GM21786 (cell line): ENCODE data around the gene RP9.

Experiments
- ATAC-seq: cut with Tn5 transposase; IDR thresholded peaks from one replicate; pipeline ENCODE4 v1.9.1; 2021; ENCODE audit not compliant: unreplicated experiment

The RP9 gene, protein sequence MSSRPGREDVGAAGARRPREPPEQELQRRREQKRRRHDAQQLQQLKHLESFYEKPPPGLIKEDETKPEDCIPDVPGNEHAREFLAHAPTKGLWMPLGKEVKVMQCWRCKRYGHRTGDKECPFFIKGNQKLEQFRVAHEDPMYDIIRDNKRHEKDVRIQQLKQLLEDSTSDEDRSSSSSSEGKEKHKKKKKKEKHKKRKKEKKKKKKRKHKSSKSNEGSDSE

GRCh38 chr7:33109005-33109757, at the start of gene RP9:
Gene RP9, minus strand, starts transcription at chr7:33109404. Its CDS starts 32 bp downstream, at chr7:33109372.
- peak; percentile 73 for ATAC-seq

DNA sequence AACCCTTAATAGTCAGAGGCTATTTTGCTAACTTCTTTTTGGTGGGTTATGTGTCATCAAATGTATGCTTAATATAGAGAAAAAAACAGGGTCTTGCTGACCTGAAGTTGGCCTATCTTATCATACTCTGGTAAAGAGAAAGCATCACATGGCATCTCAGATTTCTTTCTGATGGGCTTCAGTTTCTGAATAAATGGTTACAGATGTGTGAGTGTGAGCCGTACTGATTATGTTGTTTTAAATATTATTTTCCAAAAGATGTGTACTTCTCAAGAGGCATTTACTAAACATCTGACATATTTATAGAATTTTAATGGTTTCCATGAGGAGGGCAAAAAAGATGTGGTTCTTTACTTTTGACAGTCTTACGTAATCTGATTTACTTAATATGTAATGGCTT, 48.6 kb upstream of the RP9 start:
- ATAC-seq: no peak

GRCh38 chr7:33157311-33157710, 48.1 kb upstream of the RP9 start:
- no peak for ATAC-seq

DNA sequence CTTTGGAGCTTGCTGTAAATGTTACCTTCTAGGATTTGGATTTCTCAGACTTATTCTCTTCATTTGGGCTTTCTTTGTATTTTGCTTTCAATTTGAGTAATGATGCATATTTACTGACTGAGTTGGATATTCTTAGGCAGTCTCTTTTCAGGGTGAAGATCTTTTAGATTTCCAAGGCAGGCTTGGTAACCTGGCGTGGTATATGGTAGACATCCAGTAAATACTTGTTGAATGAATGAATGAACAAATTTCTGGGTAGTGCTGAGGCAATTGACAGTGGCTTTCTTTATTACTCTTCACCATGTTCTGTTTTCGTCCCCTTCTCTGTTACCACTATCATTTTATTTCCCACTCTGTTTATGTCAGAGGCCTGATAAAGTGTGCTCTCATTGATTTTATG, 47.2 kb upstream of the RP9 start:
- no peak for ATAC-seq

- ATAC-seq: no peak
Observed at GRCh38 chr7:33155811-33156210, 46.6 kb upstream of the RP9 start.

DNA sequence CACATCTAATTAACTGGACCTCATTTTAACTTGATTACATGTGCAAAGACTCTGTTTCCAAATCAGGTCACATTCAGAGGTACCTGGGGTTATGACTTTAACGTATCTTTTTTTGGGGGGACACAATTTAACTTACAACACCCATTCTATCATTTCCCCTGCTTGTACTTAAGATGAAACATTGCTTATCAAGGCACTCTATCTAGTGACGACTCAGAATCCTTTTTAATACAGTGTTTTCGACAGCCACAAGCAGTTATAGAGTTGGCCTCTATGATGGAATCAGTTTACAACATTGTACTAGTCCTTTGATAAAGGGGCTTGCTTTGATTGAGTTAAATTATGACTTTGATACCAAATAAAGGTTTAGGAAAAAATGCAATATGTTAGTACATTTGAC, 42.9 kb upstream of the RP9 start:
- ATAC-seq: no peak

DNA sequence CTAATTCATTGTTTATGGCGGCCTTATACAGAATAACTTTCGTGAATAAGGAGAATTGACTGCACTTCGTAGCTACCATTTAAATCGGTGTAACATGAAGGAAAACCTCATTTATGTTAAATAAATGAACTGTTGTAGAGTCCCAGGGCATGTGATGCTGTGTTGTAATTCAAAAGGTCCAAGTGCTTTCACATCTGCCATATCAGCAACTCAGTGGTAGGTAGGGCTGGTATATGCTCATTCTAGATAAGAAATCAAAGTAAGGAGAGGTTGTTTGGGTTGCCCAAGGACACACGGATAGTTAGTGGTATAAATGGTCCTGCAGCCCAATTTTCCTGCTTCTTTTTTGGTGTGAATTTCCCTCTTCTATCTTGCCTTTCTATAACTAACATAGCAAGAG, 36.0 kb upstream of the RP9 start:
- no peak for ATAC-seq

DNA sequence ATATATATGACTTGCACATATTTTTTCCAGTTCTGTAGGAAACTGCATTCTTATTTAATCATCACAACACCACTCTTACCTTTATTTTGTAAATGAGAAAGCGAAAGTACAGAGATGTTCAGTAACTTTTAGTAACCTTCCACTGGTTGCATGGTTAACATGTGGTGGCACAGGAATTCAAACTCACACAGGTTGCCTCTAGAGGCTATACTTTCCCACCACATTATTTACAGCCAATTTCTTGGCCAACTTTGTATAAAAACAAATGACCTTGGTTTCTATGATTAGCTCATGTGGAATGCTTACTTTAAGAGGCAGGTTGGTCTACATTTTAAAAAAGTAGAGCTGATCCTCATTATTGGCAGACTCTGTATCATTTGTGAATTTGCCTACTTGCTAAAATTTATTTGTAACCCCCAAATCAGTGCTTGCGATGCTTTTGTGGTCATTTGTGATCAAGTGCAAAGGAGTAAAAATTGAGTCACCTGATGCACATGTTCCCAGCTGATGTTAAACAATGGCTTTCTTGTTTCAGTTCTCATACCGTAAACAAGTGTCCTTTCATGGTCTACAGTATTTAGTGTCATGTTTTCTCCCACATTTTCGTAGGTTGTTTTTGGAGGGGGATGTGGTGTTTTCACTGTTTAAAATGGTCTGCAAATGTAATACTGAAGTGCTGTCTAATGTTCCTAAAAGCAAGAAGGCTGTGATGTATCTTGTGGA, 35.0 kb upstream of the RP9 start:
- ATAC-seq: peak; percentile 71

GRCh38 chr7:33142585-33142984, 33.4 kb upstream of the RP9 start:
- no peak for ATAC-seq

- ATAC-seq: no peak
Observed at GRCh38 chr7:33137103-33137502, 27.9 kb upstream of the RP9 start.

- ATAC-seq: no peak
Observed at GRCh38 chr7:33130184-33130583, 21.0 kb upstream of the RP9 start.

- no peak for ATAC-seq
Observed at GRCh38 chr7:33129806-33130153, 20.6 kb upstream of the RP9 start.

DNA sequence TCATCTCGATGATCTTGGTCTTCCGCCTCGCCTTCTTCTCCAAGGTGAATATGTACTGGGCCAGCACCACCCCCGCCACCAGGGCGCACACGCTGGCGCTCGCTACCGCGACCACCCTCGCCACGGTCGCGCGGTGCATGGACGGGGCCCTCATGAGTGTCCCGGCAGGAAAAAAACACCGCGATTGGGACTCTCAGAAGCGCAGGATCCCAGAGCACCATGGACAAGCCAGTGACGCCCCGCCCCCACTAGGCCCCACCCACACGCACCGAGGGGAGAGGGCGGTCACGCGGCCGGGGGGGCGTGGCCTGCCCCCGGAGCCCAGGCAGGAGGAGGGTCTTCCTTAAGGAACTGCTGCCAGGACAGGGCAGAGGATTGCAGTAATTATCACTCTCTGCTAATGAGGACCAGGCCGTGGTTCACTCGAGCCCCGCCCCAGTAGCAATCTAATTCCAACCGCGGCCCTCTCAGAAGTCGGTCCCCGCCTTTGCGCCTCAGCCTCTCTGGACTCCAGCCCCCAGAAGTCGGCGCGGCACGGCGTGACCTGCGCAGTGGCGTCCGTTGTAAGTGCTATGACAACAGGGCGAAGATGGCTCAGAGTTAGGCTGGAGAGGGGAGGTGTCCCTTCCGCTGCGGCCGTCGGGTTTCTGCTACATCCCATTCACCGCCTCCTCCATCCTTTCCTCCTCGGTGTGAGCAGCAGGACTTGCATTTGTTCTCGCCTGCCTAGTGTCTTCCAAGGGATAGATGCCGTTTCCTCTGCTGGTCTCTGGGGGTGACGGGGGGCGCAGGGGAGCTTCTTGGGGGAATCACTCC, 20.0 kb upstream of the RP9 start, which contains the start of gene BBS9:
Gene BBS9 (plus strand): TSS at position 575 of the 816 bp plus-strand sequence. CDS start 16,689 bp downstream, outside the sequence.
- peak; percentile 100 for ATAC-seq

DNA sequence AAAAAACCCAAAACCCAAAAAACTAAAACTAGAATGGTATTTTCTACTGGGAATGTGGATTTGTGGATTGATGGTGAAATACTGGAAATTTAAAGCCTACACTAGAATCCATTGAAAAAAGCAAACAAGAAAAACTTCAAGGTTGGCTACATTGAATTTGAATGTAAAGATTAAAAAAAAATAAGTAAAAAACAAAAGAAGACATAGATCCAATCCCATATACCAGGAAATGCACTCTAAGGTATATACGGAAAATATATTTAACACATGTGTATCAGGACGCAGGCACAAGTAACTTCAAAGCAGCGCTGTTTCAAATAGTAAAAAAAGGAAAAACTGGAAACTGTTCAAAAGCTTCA, 19.4 kb upstream of the RP9 start:
- no peak for ATAC-seq

DNA sequence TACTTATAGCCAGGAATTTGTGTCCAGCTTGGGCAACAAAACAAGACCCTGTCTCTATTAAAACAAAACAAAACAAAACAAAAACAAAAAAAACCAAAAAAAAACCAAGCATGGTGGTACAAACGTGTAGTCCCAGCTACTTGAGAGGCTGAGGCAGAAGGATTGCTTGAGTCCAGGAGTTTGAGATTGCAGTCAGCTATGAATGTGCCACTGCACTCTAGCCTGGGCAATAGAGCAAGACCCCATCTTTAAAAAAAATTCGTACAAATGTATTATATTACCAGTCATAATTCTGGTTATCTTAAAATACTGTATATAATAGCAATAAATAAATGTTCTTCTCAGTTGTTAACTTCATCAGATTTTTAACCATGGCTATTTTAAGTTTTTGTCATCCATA, 17.9 kb upstream of the RP9 start:
- ATAC-seq: no peak

- ATAC-seq: no peak
Observed at GRCh38 chr7:33118383-33118782, 9.2 kb upstream of the RP9 start.

DNA sequence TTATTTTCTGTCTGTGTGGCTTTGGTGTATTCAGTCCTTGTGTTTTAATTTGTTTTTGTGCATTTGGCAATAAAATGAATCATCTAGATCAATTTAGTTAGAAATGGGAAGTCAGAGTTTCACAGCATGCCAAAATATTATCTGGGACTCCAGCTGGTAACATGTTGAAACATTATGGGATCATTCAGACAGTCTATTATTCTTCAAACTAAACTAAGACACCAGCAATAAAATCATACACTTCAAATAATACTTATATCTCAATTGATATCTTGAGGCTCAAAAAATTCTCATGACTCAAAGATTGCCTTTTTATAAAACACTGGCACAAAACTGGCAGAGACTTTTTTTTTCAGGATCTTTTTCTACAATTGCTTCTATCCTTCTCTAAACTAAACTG, 5.8 kb upstream of the RP9 start:
- no peak for ATAC-seq

GRCh38 chr7:33111614-33112013, 2.4 kb upstream of the RP9 start:
- ATAC-seq: no peak

DNA sequence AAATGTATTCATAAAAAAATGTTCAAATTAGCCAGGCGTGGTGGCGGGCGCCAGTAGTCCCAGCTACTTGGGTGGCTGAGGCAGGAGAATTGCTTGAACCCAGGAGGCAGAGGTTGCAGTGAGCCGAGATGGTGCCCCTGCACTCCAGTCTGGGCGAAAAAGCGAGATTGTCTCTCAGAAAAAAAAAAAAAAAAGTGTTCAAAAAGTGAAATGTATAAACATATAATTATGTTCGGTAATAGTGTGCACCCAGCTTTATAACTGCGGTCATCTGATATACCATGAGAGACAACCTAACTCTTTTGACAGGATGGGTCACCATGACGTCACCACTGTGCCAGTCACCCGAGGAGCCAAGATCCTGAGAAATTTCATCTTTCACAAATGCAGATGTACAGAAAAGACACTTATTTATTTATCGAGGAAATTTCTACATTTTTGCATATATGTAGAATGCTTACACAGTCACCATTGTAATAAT, 594 bp upstream of the RP9 start:
- ATAC-seq: no peak

DNA sequence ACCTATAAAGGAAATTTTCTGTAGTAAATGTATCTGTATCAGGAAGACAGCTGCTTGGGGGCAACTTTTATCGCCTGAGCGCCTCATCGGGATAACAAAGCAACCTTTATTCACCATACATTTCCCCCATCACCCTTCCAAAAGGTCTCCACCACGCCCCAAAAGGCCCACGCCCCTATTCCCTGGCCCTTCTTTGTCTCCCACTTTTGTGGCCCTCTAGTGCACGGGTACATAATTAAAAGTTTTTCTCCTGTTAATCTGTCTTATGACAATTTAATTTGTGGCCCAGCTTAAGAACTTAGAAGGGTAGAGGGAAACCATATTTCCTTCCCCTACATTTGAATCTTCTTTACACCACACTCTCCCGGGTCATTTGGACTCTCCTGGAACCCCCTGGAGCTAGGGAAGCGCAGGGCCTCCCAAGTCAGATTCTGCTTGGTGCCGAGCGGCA, 625 bp downstream of the RP9 start:
- peak; percentile 5 for ATAC-seq
